Activated CD4-positive, alpha-beta T cell treated with anti-CD3 and anti-CD28 coated beads, Interleukin-2, amount 10 ng/mL, durations not matched to agents 24 days and 14 days (primary cell): ENCODE measurements around the gene MEX3A. TPM values are rescaled to one million over a fixed set of nuclear protein-coding genes. Genes with fewer than 3 reads are reported as not detected.
"Not testable (repeated sequence)": the region's sequence is repeated elsewhere in the genome, so short reads cannot be mapped to it uniquely, and the experiment has no call there.

Source experiments
- DNase-seq: peaks from one replicate; pipeline ENCODE4 v3.0.0; 2022
- H3K27ac Mint-ChIP-seq: one replicate; pipeline ENCODE4 v1.8.0; 2022; ENCODE audit warnings: mild to moderate bottlenecking, mixed read lengths
- H3K27me3 Mint-ChIP-seq: one replicate; pipeline ENCODE4 v1.8.0; 2022; ENCODE audit warnings: mixed read lengths
- H3K36me3 Mint-ChIP-seq: one replicate; pipeline ENCODE4 v1.8.0; 2022; ENCODE audit warnings: low read depth, mild to moderate bottlenecking, mixed read lengths
- H3K4me1 Mint-ChIP-seq: one replicate; pipeline ENCODE4 v1.8.0; 2021; ENCODE audit warnings: mixed read lengths
- H3K4me3 Mint-ChIP-seq: one replicate; pipeline ENCODE4 v1.8.0; 2022; ENCODE audit warnings: mild to moderate bottlenecking, moderate library complexity, mixed read lengths
- H3K9me3 Mint-ChIP-seq: one replicate; pipeline ENCODE4 v1.8.0; 2021; ENCODE audit warnings: mixed read lengths
- intact Hi-C: fragments of 100-400 bp; cut with micrococcal nuclease; formaldehyde crosslinking; loops from one replicate; pipeline ENCODE4 v1.15.1; 2023
- total RNA-seq: library from RNA; stranded (reverse); gene quantifications from 2 replicates; pipeline ENCODE4 v1.2.3, GENCODE V29; 2022

The MEX3A gene
- total RNA-seq, 1 donor from 2014 or later = 0.84 TPM

- no peak for DNase-seq
- Mint-ChIP-seq H3K36me3 (peaks cover 22% of the 10 kb centered on the region), H3K9me3 (no peaks in the 10 kb centered on the region), H3K4me1 (peaks cover 29% of the 10 kb centered on the region), H3K4me3 (no peak overlapping the region), H3K27ac (no peak overlapping the region), H3K27me3 (no peaks in the 10 kb centered on the region)
- intact Hi-C loops = loop anchor here (10.0 kb wide), 3 partner anchors 52 to 668 kb away; partner anchors contain the start of genes ISG20L2, MEF2D and METTL25B
These were observed 25.9 kb downstream of the MEX3A start for GRCh38 chr1:156056326-156056849.

- intact Hi-C loops = loop anchor here (2.0 to 10.0 kb wide), 5 partner anchors 51 to 669 kb away; partner anchors contain the start of genes ISG20L2, MEF2D, METTL25B and RIT1
- no peak for DNase-seq
- H3K4me3 Mint-ChIP-seq = peak overlapping the region; percentile 97
- no peaks in the 10 kb centered on the region for H3K27me3 Mint-ChIP-seq
- no peaks in the 10 kb centered on the region for H3K9me3 Mint-ChIP-seq
- H3K4me1 Mint-ChIP-seq = peaks cover 29% of the 10 kb centered on the region
- peaks cover 27% of the 10 kb centered on the region for H3K36me3 Mint-ChIP-seq
- peak overlapping the region; percentile 89 for H3K27ac Mint-ChIP-seq
These were observed 26.8 kb downstream of the MEX3A start for GRCh38 chr1:156055281-156056048.

- H3K27ac Mint-ChIP-seq = peak within 1 kb of the TSS; percentile 89
- peak; percentile 99 for DNase-seq
- peaks cover 30% of the 10 kb centered on the region for H3K4me1 Mint-ChIP-seq
- peaks cover 32% of the 10 kb centered on the region for H3K36me3 Mint-ChIP-seq
- intact Hi-C loops = loop anchor here (1.0 to 10.0 kb wide), 10 partner anchors 28 to 670 kb away; partner anchors contain the start of genes CCT3, ISG20L2, KHDC4 and MEF2D
- H3K9me3 Mint-ChIP-seq = no peaks in the 10 kb centered on the region
- peak within 1 kb of the TSS; percentile 98 for H3K4me3 Mint-ChIP-seq
- H3K27me3 Mint-ChIP-seq = no peaks in the 10 kb centered on the region
These were observed 27.6 kb downstream of the MEX3A start, which contains the start of gene LAMTOR2 for GRCh38 chr1:156054500-156055280. Gene LAMTOR2, plus strand, starts transcription at chr1:156054782. Its CDS starts 108 bp downstream, at chr1:156054890.

GRCh38 chr1:156053768-156054499 lies 28.3 kb downstream of the MEX3A start, which contains the start of gene UBQLN4:
Gene UBQLN4, minus strand, starts transcription at chr1:156053798. Its CDS starts 97 bp downstream, at chr1:156053701.
- peak; percentile 95 for DNase-seq
- Mint-ChIP-seq H3K36me3 (peaks cover 38% of the 10 kb centered on the region), H3K27me3 (no peaks in the 10 kb centered on the region), H3K27ac (peak within 1 kb of the TSS; percentile 95), H3K4me1 (peaks cover 30% of the 10 kb centered on the region), H3K9me3 (no peaks in the 10 kb centered on the region), H3K4me3 (peak within 1 kb of the TSS; percentile 98)
- intact Hi-C loops = loop anchor here (1.0 to 10.0 kb wide), 11 partner anchors 28 to 671 kb away; partner anchors contain the start of genes CCT3, ISG20L2, KHDC4 and MEF2D

- Mint-ChIP-seq H3K4me3 (peak overlapping the region; percentile 98), H3K4me1 (peaks cover 30% of the 10 kb centered on the region), H3K36me3 (peaks cover 34% of the 10 kb centered on the region), H3K27ac (peak overlapping the region; percentile 95), H3K27me3 (no peaks in the 10 kb centered on the region), H3K9me3 (no peaks in the 10 kb centered on the region)
- intact Hi-C loops = loop anchor here (1.0 to 10.0 kb wide), 5 partner anchors 32 to 672 kb away; partner anchors contain the start of genes CCT3, ISG20L2, MEF2D and METTL25B
- DNase-seq = peak; percentile 92
These were observed 29.1 kb downstream of the MEX3A start for GRCh38 chr1:156052862-156053767.

GRCh38 chr1:156051011-156051725 lies 31.1 kb downstream of the MEX3A start:
- intact Hi-C loops = loop anchor here (5.0 to 10.0 kb wide), 4 partner anchors 46 to 674 kb away; partner anchors contain the start of genes CCT3, ISG20L2, MEF2D and METTL25B
- Mint-ChIP-seq H3K36me3 (peaks cover 24% of the 10 kb centered on the region), H3K4me3 (no peak overlapping the region), H3K27me3 (no peaks in the 10 kb centered on the region), H3K4me1 (peaks cover 27% of the 10 kb centered on the region), H3K9me3 (no peaks in the 10 kb centered on the region), H3K27ac (no peak overlapping the region)
- no peak for DNase-seq

GRCh38 chr1:156050376-156050775 lies 31.9 kb downstream of the MEX3A start:
- H3K4me1 Mint-ChIP-seq = peaks cover 24% of the 10 kb centered on the region
- H3K4me3 Mint-ChIP-seq = no peak overlapping the region
- peaks cover 25% of the 10 kb centered on the region for H3K36me3 Mint-ChIP-seq
- no peak overlapping the region for H3K27ac Mint-ChIP-seq
- intact Hi-C loops = loop anchor here (5.0 to 10.0 kb wide), 4 partner anchors 46 to 674 kb away; partner anchors contain the start of genes CCT3, ISG20L2, MEF2D and METTL25B
- no peak for DNase-seq
- no peaks in the 10 kb centered on the region for H3K27me3 Mint-ChIP-seq
- no peaks in the 10 kb centered on the region for H3K9me3 Mint-ChIP-seq

- Mint-ChIP-seq H3K4me3 (no peak overlapping the region), H3K27me3 (no peaks in the 10 kb centered on the region), H3K36me3 (peaks cover 32% of the 10 kb centered on the region), H3K27ac (no peak overlapping the region), H3K4me1 (peaks cover 27% of the 10 kb centered on the region), H3K9me3 (no peaks in the 10 kb centered on the region)
- no peak for DNase-seq
- intact Hi-C loops = no loop called here
These were observed 33.5 kb downstream of the MEX3A start for GRCh38 chr1:156048663-156049258.

- peaks cover 11% of the 10 kb centered on the region for H3K4me1 Mint-ChIP-seq
- intact Hi-C loops = no loop called here
- no peak overlapping the region for H3K27ac Mint-ChIP-seq
- H3K4me3 Mint-ChIP-seq = no peak overlapping the region
- DNase-seq = no peak
- no peaks in the 10 kb centered on the region for H3K9me3 Mint-ChIP-seq
- no peaks in the 10 kb centered on the region for H3K27me3 Mint-ChIP-seq
- peaks cover 40% of the 10 kb centered on the region for H3K36me3 Mint-ChIP-seq
These were observed 37.2 kb downstream of the MEX3A start for GRCh38 chr1:156045076-156045475.

GRCh38 chr1:156042828-156043227 lies 39.4 kb downstream of the MEX3A start:
- Mint-ChIP-seq H3K9me3 (no peaks in the 10 kb centered on the region), H3K27ac (no peak overlapping the region), H3K36me3 (peaks cover 27% of the 10 kb centered on the region), H3K27me3 (no peaks in the 10 kb centered on the region), H3K4me3 (no peak overlapping the region), H3K4me1 (peaks cover 11% of the 10 kb centered on the region)
- DNase-seq = no peak
- intact Hi-C loops = no loop called here

- H3K27me3 Mint-ChIP-seq, H3K27ac Mint-ChIP-seq, H3K36me3 Mint-ChIP-seq, H3K4me1 Mint-ChIP-seq, H3K4me3 Mint-ChIP-seq, H3K9me3 Mint-ChIP-seq, intact Hi-C loops, DNase-seq: not testable (repeated sequence)
These were observed 47.3 kb downstream of the MEX3A start for GRCh38 chr1:156034991-156035390.
